Neural cell (in vitro differentiated cells): ENCODE measurements around the gene ALDH8A1. TPM values are rescaled to one million over a fixed set of nuclear protein-coding genes. Genes with fewer than 3 reads are reported as not detected.

ENCODE experiments used
- H2AFZ ChIP-seq: fragments of 200-600, 300-800 bp; sonication (generic), shearing (Covaris generic); 2 replicates; pipeline ENCODE4 v1.6.0; 2014; ENCODE audit warnings: low read depth, mild to moderate bottlenecking, antibody characterized with exemption, low read length, moderate library complexity
- H3F3A ChIP-seq: fragments of 200-600 bp; shearing (Covaris generic); 2 replicates; pipeline ENCODE4 v1.6.1; 2016; ENCODE audit warnings: mild to moderate bottlenecking, moderate library complexity, mixed read lengths, antibody characterized with exemption, low read length; ENCODE audit not compliant: insufficient read depth, poor library complexity, severe bottlenecking
- H3K27ac ChIP-seq: fragments of 200-600, 300-800 bp; sonication (generic), shearing (Covaris generic); 2 replicates; pipeline ENCODE4 v1.5.1; 2014; ENCODE audit warnings: mild to moderate bottlenecking, low read length, moderate library complexity
- H3K27me3 ChIP-seq: fragments of 300-800, 200-600 bp; sonication (generic), shearing (Covaris generic); 2 replicates; pipeline ENCODE4 v1.6.0; 2014; ENCODE audit warnings: mild to moderate bottlenecking, low read depth, low read length, moderate library complexity; ENCODE audit not compliant: insufficient read depth
- H3K36me3 ChIP-seq: fragments of 300-800, 200-600 bp; sonication (generic), shearing (Covaris generic); 2 replicates; pipeline ENCODE4 v1.5.1; 2014; ENCODE audit warnings: mild to moderate bottlenecking, antibody characterized with exemption, low read length, moderate library complexity; ENCODE audit not compliant: insufficient read depth
- H3K4me2 ChIP-seq: fragments of 300-800, 200-600 bp; sonication (generic), shearing (Covaris generic); 2 replicates; pipeline ENCODE4 v1.6.0; 2014; ENCODE audit warnings: mild to moderate bottlenecking, low read length
- H3K4me3 ChIP-seq: fragments of 300-800, 200-600 bp; sonication (generic), shearing (Covaris generic); 2 replicates; pipeline ENCODE4 v1.5.1; 2014; ENCODE audit warnings: mild to moderate bottlenecking, low read length, moderate library complexity
- H3K79me2 ChIP-seq: fragments of 200-600 bp; shearing (Covaris generic); replicated peaks from 2 replicates; pipeline ENCODE4 v1.6.0; 2014; ENCODE audit warnings: mild to moderate bottlenecking, low read length, moderate library complexity; ENCODE audit not compliant: insufficient read depth
- H3K9ac ChIP-seq: fragments of 300-800, 200-600 bp; sonication (generic), shearing (Covaris generic); 2 replicates; pipeline ENCODE4 v1.6.1; 2016; ENCODE audit warnings: mild to moderate bottlenecking, low read length, mixed read lengths
- H3K9me2 ChIP-seq: fragments of 200-600 bp; shearing (Covaris generic); 2 replicates; pipeline ENCODE4 v1.6.1; 2016; ENCODE audit warnings: mild to moderate bottlenecking, low read length, mixed read lengths; ENCODE audit not compliant: insufficient read depth
- H3K9me3 ChIP-seq: fragments of 200-600, 300-800 bp; sonication (generic), shearing (Covaris generic); 2 replicates; pipeline ENCODE4 v1.6.1; 2016; ENCODE audit warnings: mild to moderate bottlenecking, mixed run types, low read length, moderate library complexity, mixed read lengths
- H4K20me1 ChIP-seq: fragments of 200-600 bp; shearing (Covaris generic); 2 replicates; pipeline ENCODE4 v1.6.1; 2016; ENCODE audit warnings: mild to moderate bottlenecking, mixed run types; ENCODE audit not compliant: insufficient read depth
- EP300 ChIP-seq: fragments of 450-650 bp; conservative IDR thresholded peaks from 2 replicates; pipeline ENCODE4 v1.6.1; 2014; ENCODE audit warnings: antibody characterized with exemption, mild to moderate bottlenecking, moderate library complexity; ENCODE audit not compliant: poor library complexity, severe bottlenecking
- EZH2 ChIP-seq: fragments of 200-600, 300-800 bp; shearing (Covaris generic), sonication (generic); IDR thresholded peaks from 2 replicates; pipeline ENCODE4 v1.6.1; 2014; ENCODE audit warnings: antibody characterized with exemption, low read length, borderline replicate concordance, mild to moderate bottlenecking; ENCODE audit not compliant: insufficient read depth, poor library complexity, severe bottlenecking
- MXI1 ChIP-seq: fragments of 450-650 bp; conservative IDR thresholded peaks from 2 replicates; pipeline ENCODE4 v1.6.1; 2014; ENCODE audit warnings: antibody characterized with exemption, mild to moderate bottlenecking; ENCODE audit not compliant: poor library complexity, severe bottlenecking
- POLR2AphosphoS5 ChIP-seq: IDR thresholded peaks from 2 replicates; pipeline ENCODE4 v1.6.1; 2012
- RAD21 ChIP-seq: fragments of 450-650 bp; conservative IDR thresholded peaks from 2 replicates; pipeline ENCODE4 v1.6.1; 2014; ENCODE audit warnings: antibody characterized with exemption, mild to moderate bottlenecking, moderate library complexity
- SMC3 ChIP-seq: fragments of 450-650 bp; conservative IDR thresholded peaks from 2 replicates; pipeline ENCODE4 v1.6.1; 2014; ENCODE audit warnings: antibody characterized with exemption, mild to moderate bottlenecking, moderate library complexity; ENCODE audit not compliant: poor library complexity
- TAF1 ChIP-seq: IDR thresholded peaks from 2 replicates; pipeline ENCODE4 v1.6.1; 2012; ENCODE audit warnings: low read depth
- polyA plus RNA-seq: library from polyadenylated mRNA; depleted of rRNA; stranded (reverse); fragments of >200 nt; gene quantifications from 2 replicates; pipeline ENCODE4 v1.2.3, GENCODE V29; 2014
- TF ChIP-seq, protein P1 (sequence below): IDR thresholded peaks from 2 replicates; pipeline ENCODE4 v1.6.1; 2012; ENCODE audit warnings: borderline replicate concordance
- TF ChIP-seq, protein P2 (sequence below): fragments of 450-650 bp; IDR thresholded peaks from 2 replicates; pipeline ENCODE4 v1.5.1; 2014; ENCODE audit warnings: antibody characterized with exemption, mild to moderate bottlenecking, moderate library complexity; ENCODE audit not compliant: poor library complexity, severe bottlenecking

The ALDH8A1 gene
- polyA plus RNA-seq, 1 donor from 2014 or later: 6.9 TPM

- H3K9me3 ChIP-seq: no peaks in the 10 kb centered on the region
- H2AFZ ChIP-seq: no peak overlapping the region
- H3K79me2 ChIP-seq: no peaks in the 10 kb centered on the region
- H4K20me1 ChIP-seq: no peaks in the 10 kb centered on the region
- H3K9ac ChIP-seq: no peak overlapping the region
- H3K27ac ChIP-seq: no peak overlapping the region
- TF ChIP-seq EP300: no peak
- no peak for TF ChIP-seq TAF1
- TF ChIP-seq POLR2AphosphoS5: no peak
- TF ChIP-seq, protein P1, sequence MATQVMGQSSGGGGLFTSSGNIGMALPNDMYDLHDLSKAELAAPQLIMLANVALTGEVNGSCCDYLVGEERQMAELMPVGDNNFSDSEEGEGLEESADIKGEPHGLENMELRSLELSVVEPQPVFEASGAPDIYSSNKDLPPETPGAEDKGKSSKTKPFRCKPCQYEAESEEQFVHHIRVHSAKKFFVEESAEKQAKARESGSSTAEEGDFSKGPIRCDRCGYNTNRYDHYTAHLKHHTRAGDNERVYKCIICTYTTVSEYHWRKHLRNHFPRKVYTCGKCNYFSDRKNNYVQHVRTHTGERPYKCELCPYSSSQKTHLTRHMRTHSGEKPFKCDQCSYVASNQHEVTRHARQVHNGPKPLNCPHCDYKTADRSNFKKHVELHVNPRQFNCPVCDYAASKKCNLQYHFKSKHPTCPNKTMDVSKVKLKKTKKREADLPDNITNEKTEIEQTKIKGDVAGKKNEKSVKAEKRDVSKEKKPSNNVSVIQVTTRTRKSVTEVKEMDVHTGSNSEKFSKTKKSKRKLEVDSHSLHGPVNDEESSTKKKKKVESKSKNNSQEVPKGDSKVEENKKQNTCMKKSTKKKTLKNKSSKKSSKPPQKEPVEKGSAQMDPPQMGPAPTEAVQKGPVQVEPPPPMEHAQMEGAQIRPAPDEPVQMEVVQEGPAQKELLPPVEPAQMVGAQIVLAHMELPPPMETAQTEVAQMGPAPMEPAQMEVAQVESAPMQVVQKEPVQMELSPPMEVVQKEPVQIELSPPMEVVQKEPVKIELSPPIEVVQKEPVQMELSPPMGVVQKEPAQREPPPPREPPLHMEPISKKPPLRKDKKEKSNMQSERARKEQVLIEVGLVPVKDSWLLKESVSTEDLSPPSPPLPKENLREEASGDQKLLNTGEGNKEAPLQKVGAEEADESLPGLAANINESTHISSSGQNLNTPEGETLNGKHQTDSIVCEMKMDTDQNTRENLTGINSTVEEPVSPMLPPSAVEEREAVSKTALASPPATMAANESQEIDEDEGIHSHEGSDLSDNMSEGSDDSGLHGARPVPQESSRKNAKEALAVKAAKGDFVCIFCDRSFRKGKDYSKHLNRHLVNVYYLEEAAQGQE: no peak
- no peak for TF ChIP-seq RAD21
- TF ChIP-seq SMC3: no peak
- TF ChIP-seq, protein P2, sequence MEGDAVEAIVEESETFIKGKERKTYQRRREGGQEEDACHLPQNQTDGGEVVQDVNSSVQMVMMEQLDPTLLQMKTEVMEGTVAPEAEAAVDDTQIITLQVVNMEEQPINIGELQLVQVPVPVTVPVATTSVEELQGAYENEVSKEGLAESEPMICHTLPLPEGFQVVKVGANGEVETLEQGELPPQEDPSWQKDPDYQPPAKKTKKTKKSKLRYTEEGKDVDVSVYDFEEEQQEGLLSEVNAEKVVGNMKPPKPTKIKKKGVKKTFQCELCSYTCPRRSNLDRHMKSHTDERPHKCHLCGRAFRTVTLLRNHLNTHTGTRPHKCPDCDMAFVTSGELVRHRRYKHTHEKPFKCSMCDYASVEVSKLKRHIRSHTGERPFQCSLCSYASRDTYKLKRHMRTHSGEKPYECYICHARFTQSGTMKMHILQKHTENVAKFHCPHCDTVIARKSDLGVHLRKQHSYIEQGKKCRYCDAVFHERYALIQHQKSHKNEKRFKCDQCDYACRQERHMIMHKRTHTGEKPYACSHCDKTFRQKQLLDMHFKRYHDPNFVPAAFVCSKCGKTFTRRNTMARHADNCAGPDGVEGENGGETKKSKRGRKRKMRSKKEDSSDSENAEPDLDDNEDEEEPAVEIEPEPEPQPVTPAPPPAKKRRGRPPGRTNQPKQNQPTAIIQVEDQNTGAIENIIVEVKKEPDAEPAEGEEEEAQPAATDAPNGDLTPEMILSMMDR: no peak
- TF ChIP-seq MXI1: no peak
- no peak for TF ChIP-seq EZH2
- H3K4me2 ChIP-seq: no peak overlapping the region
- no peak overlapping the region for H3K4me3 ChIP-seq
- H3F3A ChIP-seq: no peaks in the 10 kb centered on the region
- no peaks in the 10 kb centered on the region for H3K9me2 ChIP-seq
- H3K27me3 ChIP-seq: no peaks in the 10 kb centered on the region
- peaks cover 8% of the 10 kb centered on the region for H3K36me3 ChIP-seq
Measured at GRCh38 chr6:134979142-134979541, 29.2 kb upstream of the ALDH8A1 start.

DNA sequence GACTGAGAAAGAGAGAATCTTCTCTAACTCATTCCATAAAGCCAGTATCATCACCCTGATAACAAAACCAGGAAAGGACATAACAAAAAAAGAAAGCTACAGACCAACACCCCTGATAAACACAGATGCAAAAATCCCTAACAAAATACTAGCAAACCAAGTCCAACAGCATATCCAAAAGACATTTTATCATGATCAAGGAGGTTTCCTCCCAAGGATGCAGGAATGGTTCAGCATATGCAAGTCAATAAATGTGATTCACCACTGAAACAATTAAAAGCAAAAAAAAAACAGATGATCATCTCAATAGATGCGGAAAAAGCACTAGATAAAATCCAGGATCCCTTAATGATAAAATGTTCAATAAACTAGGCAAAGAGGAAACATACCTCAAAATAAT lies 24.5 kb upstream of the ALDH8A1 start:
- H3K79me2 ChIP-seq: no peaks in the 10 kb centered on the region
- peaks cover 4% of the 10 kb centered on the region for H3K36me3 ChIP-seq

More for the DNA sequence above, 24.5 kb upstream of the ALDH8A1 start:
- Histone ChIP-seq H3K4me2 (no peak overlapping the region), H3K9me3 (no peaks in the 10 kb centered on the region), H2AFZ (no peak overlapping the region), H3K4me3 (no peak overlapping the region), H3F3A (no peaks in the 10 kb centered on the region), H3K9me2 (no peaks in the 10 kb centered on the region), H3K27me3 (no peaks in the 10 kb centered on the region), H3K27ac (no peak overlapping the region), H4K20me1 (no peaks in the 10 kb centered on the region), H3K9ac (no peak overlapping the region)
- no peak for TF ChIP-seq RAD21
- TF ChIP-seq POLR2AphosphoS5: no peak
- TF ChIP-seq MXI1: no peak
- TF ChIP-seq, protein P1: no peak
- TF ChIP-seq EZH2: no peak
- TF ChIP-seq, protein P2: no peak
- TF ChIP-seq TAF1: no peak
- TF ChIP-seq EP300: no peak
- no peak for TF ChIP-seq SMC3
